HG03045 (cell line): ENCODE measurements around the gene DCPS.

Source experiments
- ATAC-seq: cut with Tn5 transposase; IDR thresholded peaks from one replicate; pipeline ENCODE4 v1.9.1; 2021; ENCODE audit warnings: mild to moderate bottlenecking, moderate library complexity; ENCODE audit not compliant: unreplicated experiment

DCPS gene

DNA sequence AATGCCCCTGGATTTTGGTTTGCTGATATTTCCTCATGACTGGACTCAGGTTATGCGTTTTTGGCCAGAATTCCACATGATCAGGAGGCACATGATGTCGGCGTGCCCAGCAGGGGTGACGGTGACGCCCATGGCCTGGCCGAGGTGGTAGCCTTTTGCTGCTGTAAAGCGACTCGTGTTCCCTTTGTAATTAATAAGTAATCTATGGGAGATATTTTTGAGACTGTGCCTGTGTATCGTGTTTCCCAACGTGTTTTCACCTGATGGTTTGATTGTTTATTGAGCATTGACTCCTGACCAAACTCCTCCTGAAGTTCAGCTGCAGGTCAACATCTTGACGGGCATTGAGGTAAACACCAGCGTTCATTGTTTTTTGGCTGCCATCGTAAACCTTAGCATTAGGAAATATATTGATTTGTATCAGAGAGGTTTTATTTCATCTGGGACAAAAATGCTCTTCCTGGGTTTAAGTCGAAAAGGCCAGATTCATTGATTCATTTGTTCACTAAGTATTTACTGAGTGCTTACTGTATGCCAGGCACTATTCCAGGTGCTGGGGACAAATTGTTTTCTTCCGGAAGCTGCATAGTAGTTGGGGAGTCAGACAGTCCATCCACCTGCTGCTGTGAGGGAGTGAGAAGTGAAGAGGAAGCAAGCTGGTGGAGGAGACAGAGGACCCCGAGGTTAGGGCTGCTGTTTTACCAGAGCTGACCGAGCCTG, 23.6 kb downstream of the DCPS start:
- ATAC-seq = no peak

DNA sequence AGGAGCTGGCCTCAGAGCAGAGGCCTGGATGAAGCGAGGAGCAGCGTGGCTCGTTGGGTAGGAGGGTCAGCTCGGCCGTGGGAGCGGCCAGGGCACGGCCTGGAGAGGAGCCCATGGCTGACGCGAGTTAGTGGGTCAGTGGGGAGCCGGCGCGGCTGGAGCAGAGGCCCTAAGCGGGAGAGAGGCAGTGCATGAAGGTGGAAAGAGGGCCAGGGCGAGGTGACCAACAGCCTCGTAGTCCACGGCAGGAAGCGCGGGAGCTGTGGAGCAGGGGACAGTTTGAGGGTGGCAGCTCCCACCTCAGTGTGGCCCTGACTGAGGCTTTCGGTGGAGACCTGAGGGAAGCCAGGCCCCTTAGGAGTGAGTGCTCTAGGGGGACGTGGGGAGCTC, 24.1 kb downstream of the DCPS start:
- ATAC-seq = no peak

DNA sequence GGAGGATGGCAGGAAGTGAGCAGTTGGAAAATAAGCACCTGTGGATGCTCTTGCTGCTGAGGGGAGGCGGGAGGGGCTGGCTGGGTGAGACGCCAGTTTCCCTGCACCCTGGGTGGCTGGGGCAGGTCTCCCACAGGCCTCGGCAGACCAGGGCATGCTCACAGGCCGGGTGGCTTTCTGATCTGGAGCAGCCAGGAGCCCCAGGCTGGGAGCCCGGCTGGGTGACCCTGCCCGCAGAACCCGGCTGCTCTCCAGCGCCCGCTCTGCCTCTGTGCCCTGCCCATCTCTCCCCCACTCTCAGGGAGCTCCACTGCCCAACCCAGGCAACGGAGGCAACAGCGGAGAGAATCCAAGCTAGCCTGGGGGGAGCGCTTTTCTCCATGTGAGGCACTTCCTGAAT, 24.6 kb downstream of the DCPS start:
- ATAC-seq = no peak

DNA sequence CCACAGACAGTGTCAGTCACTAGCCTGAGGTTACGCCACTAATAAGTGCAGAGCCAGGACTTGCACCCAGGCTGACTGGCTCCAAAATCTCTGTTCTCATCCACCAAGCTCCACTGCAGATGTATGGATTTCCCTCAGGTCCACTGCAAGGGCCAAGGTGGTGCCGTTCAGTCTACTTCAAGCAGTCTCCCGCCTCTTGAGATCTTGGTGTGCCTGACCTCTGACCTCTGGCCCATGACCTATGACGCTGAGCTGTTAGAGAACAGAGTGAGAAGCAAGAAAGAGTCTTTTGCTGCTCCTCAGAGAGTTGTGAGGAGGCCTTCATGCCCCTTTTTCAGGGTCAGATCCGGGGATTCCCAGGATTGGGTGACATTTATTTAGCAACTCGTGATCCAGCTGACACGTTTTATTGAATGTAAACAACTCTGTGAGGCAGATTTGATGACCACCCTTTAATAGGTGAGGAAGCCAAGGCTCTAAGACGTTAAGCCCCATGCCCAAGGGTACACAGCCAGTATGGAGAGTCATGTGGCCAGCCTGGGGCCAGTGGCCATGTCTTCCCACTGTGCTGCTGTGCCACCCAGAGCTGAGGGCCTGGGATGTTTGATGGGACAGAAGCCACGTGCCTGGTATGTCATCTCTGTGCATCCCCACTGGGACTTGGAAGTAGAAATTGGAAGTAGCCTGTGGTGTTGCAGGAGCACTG, 25.2 kb downstream of the DCPS start:
- no peak for ATAC-seq

DNA sequence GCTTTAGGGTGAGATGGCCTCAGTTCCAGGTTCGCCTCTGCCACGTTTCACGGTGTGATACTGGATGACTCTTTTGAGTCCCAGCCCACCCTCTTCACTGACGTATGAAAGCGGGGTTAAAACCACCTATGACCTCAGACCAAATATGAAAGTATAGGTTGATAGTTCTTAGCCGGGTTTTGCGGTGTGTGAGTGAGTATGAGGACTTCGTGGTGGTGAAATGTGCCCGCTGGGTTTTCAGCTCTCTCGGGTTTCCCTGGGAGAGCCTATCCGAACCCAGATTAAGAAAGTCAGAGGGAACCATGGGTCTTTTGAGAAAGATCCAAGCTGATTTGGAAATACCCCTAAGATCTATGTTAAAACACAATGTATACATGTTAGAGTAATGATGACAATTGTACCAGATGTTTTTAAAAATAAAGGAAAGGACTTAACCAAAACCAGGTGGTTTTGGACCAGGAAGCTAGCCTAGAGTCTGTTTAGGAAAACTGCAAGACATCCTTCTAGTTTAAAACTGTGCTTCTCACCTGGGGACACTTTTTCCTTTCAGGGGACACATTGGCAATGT, 25.9 kb downstream of the DCPS start:
- ATAC-seq = no peak

DNA sequence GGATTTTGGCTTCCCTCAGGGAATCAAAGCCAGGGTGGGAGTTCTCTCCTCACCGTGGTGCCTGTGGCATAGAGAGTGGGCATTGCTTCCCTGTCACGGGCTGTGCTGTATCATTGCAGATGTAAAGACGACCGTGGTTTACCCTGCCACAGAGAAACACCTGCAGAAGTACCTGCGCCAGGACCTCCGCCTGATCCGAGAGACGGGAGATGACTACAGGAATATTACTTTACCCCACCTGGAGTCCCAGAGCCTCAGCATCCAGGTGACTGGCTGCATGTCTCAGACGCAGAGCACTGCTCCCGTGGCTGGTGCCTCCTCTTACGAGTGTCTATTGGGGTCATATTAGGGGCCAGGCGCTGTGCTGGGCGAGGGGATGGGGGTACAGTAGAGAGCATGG, 27.4 kb downstream of the DCPS start:
- ATAC-seq = no peak

DNA sequence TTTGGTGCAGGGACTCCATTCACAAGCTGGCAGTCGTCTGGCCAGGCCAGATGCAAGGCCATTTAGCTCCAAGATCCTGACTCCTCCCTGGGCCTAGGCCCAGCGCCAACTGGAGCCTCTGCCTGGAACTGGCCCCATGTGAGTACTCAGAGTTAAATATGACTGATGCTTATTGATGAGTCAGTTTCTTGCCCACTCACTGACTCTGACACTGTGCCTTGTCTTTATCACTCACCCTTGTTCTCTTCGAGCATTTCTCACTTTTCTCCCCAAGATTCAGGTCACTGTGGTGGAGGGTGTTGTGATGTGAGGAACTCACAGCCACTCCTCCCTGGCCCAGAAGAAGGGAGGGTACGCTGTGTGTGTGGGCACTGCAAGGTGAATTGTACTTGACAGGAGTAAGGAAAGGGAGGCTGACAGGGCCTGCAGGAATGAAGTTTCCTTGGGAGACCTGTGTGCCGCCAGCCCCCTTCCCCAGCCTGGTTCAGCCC, 28.4 kb downstream of the DCPS start:
- ATAC-seq = no peak

DNA sequence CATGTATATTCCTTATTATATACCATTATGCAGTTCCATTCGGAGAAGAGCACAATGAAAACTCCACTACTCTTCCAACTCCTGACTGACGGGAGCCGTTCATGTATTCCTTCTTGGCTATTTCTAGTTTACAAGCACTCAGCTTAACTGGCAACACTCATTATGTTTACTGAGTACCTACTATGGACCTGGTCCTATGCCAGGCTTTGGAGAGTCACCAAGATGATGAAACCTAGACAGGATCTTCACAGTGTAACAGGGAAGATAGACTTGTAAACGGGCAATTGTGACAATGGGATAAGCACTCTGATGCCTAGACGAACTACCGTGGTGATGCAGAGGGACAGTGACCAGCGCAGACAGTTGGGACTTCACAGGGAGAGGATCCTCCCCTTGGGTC, 29.3 kb downstream of the DCPS start:
- no peak for ATAC-seq

DNA sequence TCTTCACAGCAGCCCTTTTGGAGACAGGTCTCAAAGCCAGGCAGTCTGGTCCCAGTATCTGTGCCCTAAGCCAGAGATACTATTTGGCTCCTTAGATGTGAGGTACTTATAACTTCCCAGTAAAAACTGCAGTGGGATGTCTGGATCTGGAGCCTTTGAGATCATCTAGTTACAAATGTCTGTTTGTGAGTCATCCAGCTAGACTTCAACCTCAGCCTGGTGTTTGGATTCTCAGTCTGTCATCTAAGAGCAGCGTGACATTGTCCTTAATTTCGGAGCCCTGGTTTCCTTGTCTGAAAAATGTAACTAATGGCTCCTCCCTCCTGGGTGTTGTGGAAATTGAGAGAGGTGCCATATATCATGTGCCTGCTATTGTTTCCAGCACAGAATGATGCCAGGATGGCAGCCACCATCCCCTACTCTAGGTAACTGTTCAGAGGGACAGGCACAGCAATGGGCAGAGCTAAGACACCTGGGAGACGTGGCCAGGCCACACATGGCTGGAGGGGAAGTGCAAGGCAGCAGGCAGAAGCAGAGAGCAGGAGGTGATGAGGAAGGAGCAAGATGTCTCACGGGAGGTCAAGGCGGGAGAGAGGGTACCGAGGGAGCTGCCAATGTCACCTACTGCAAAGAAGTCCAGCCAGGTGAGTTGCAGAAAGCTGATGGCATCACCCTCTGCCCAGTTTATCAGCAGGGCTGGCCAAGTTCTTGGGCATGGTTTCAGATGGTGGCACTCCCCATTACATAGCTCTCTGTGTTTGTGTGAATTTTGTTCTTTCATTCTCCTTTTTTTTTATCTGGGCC, 31.0 kb downstream of the DCPS start:
- ATAC-seq = no peak

DNA sequence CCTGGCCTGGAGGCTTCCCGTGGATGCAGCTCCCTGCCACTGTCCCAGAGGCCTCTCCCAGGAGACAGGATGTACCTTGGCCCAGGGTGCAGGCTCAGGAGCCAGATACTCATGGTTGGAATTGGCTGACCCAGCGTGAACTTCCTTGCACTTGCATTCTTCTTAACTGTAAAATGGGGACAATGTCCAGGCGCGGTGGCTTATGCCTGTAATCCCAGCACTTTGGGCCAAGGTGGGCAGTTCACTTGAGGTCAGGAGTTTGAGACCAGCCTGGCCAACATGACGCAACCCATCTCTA, 31.6 kb downstream of the DCPS start:
- no peak for ATAC-seq

DNA sequence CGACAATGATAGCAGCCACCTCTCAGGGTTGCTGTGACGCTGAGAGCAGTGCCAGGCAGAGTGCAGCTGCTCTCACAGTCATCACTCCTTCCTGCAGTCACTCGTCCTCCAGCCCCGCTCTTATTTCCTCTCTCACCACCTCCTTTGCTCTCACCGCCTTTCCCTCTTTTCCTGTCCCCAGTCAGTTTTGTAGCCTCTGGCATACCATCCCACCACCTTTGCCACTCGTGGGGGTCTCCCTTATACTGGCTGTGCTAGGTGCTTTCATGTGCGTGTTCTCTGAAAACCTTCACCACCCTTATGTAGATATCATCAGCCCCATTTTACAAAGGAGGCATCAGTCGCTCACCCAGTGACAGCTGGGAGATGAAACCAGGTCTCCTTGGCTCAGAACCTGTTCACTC, 32.3 kb downstream of the DCPS start:
- ATAC-seq = no peak

DNA sequence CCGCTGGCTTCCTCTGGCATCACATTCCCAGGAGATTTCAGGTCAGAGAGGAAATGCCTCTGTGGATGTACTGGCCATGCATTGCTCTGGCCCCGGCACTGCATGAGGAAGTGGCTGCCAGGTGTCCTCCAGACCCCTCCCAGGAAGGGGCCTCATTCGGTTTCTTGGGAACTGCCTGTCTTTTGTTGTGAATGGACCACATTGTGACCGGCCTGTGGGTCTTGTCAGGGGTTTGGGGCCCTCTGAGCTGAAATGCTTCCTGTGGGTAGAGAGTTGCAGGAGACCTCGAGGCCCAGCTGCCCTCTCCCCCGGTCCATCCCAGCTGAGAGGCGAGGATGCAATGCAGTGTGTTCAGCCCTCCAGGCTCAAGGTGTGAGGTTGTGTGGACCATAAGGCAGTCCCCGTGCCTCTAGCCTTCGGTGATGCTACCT, 32.8 kb downstream of the DCPS start:
- no peak for ATAC-seq

DNA sequence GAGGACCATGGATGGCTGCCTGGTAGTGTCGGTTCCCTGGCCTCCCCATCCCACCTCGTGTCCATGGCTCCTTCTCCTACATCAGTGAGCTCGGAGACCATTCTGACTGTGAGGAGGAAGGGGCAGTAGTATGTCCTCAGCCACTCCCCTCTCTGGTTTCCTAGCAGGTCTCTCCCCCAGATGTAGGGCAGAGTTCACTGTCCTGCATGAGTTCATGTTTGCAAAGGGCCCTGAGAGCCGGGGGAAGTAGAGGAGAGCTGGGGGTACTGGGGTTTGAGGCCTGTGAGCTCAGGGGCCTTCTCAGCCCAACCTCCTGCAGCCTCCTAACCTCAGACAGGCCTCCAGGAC, 33.2 kb downstream of the DCPS start:
- ATAC-seq = no peak

DNA sequence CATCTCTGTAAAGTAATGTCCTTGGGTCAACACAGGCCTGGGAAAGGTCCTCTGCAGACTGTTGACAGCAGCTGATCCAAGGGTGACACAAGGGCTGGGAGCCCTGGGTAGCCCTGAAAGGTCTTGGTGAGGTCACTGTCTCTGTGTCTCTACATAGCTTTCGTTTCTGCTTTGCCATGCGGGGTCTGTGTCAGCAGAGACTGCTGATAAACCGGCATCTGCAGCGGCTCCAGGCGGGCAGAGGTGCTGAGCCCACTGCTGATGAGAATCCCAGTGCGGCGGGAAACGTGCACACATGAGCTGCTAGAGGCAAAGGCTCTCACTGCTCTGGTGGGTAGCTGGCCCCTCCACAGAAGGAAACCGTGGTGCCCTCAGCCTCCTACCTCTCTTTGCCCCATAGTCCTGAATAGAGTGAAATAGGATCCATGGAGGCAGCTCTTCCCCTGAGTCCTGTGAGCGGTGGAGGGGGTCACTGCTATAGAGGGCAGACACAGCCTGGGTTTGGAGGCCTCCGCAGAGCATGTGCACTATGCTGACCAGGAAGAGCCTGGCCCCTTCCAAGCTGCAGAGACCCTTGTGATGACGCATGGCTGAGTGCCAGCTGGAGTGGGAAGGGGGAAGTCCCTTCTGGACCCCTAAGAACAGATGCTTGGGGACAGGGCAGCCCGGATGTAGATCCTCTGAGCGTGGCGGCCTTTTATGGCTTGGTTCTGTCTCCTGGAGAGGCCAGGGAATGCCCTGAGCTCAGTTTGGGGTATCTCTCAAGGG, 33.8 kb downstream of the DCPS start:
- no peak for ATAC-seq

DNA sequence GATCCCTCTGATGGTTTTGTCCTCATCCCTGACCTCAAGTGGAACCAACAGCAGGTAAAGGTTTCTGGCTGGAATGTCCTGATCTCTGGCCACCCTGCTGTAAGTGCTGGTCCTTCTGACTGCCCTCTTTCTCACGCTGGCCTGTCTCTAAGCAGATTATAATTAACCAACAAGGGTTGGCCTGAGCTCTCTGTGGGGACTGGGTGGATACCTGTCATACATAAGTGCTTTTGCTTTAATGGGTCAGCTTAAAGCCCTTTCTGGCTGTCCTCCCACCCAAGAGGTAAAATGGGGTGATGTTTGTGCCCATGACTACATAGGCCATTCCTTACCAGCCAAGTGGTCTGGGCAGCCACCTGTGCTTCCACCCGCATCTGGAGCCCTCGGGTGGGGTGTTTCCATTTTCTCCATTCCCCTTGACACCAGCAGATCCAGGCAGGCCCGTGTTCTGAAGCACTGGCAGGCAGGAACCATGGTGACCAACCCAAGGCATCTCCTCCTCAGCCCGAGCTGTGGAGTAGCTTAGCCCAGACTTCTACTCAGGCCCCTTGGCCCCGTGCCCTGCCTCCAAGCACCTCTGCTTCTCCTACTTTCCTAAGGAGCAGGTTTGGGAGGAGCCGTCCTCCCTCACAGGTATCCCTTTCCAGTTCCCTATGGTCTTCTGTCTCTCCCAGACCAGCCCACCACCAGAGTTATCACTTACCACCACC, 34.6 kb downstream of the DCPS start:
- no peak for ATAC-seq

DNA sequence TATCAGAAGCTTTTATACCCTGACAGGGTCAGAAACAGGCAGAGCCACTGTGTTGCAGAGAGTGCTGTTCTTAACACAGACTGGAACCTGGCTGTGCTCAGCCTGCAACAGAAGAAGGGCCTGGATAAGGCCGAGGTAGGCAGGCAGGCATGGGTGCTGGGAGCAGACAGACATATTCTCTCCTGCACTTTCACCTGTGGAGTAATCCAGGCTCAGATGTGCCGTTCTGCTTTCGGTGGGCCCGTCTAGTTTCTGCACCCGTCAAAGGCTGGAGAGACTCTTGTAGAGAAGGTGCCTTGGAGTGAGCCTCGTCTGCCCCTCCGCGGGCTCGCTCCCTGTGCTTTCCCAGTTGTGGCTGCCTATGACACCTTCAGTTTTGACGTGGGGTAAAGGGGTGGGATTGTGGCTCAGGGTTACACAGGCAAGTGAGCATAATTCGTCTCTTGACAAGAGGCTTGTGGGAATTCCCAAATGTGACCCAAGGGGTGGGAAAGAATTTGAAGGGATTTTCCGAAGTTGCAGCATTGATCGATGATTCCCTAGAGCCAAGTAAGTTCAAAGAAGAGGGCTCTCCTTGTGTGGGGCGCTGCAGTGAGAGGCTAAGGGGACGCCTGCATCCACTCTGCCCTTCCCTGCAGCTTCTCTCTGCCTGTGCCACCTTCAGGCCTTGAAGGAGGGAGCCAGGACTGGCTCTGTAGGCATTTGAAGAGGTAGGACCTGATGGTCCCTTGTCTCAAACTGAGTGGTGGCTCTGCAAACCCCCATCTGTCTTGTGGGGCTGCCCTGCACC, 35.4 kb downstream of the DCPS start:
- no peak for ATAC-seq

DNA sequence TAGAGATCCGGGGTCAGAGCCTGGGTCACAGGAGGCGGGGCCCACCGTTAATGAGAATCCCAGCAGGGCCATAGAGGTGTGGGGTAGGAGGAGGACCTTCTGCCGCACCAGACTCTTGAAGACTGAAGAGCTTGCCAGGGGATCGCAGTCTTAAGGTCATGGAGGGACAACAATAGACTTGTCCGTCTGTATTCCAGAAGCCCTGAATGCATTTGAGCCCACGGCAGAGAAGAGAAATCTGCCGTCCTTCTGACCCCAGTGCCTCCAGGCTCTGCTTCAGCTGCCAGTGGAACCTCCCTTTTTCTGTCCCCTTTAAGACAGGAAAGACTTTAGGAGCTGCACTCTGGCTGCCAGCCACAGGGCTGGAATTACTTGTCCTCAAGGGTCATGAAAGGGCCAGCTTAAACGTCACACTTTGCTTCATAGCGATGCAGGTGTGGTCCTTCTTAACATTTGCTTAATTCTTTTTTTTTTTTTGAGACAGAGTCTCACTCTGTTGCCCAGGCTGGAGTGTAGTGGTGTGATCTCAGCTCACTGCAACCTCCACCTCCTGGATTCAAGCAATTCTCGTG, 36.1 kb downstream of the DCPS start:
- ATAC-seq = no peak

DNA sequence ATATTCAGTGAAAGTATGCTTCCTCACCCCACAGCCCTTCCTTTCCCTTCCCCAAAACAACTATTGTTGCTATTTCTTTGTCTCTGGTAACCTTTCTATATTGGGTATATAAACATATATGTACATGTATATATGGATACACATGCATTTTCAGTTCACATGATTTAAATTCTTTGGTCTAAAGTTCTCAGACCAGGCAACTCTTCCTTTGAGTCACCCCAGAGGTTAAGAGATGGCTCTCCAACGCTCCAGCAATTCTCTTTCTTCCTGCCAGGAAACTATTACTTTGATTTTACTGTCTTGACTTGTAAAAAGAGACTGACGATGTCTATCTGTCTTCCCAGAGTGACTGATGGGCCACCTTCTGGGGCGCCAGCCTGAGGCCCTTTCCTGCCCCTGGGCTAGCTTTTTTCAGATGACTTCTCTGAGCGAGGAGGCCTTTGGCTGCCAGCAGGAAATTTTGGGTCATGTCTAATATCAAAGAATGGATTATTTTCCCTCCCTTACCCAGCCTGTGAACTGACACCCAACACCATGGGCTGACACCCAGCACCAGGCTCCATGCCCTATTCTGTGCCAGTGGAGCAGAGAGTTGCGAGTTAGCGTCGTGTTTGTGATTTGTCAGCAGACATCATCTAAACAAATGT, 37.2 kb downstream of the DCPS start:
- ATAC-seq = no peak

DNA sequence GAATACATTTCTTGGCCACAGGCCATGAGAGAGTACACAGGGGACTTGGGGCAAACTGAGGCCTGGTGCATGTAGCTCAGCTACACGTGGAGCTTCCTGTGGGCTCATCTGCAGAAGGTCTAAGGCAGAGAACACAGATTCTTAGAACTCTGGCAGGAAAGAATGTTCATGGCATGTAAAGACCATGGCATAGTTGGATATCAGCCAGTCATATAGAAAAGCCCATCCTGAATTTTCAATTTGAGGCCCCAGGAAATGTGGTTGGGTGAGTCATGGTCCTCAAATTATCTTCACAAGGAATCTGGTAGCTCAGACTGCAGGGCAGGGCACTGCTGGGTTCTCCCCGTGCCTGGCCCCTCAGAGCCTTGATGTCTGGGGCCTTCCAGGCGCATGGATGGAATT, 37.9 kb downstream of the DCPS start:
- no peak for ATAC-seq
